Spleen (tissue), 13 donors: ENCODE data around the gene MMP23B. TPM values are rescaled to one million over a fixed set of nuclear protein-coding genes. Genes with fewer than 3 reads are reported as not detected.

Experiments used
- DNase-seq: peaks from one replicate; pipeline ENCODE4 v3.0.0-alpha.2; 2020
- H3K27ac ChIP-seq, 8 donors: fragments of 200-600 bp; sonication (generic) in 7 of 8; 1 replicate in 4 of 8; 2 replicates in 4 of 8; pipeline versions ENCODE4 v1.5.0 to v1.8.0; 2016 to 2021; ENCODE audit warnings: inconsistent platforms in 4 of 8, mild to moderate bottlenecking in 4 of 8, moderate library complexity in 1 of 8
- H3K27me3 ChIP-seq, 7 donors: fragments of 200-600 bp; sonication (generic) in 6 of 7; replicated peaks in 1 of 7; 1 replicate in 4 of 7; 2 replicates in 3 of 7; pipeline versions ENCODE4 v1.5.0 to v1.8.0; 2016 to 2021; ENCODE audit warnings: inconsistent platforms in 3 of 7, mild to moderate bottlenecking in 1 of 7
- H3K36me3 ChIP-seq, 6 donors: fragments of 200-600 bp; sonication (generic) in 5 of 6; 1 replicate in 4 of 6; 2 replicates in 2 of 6; pipeline versions ENCODE4 v1.5.0 to v1.8.0; 2016 to 2021; ENCODE audit warnings: inconsistent platforms in 2 of 6
- H3K4me1 ChIP-seq, 6 donors: fragments of 200-600 bp; sonication (generic) in 5 of 6; 1 replicate in 3 of 6; 2 replicates in 3 of 6; pipeline versions ENCODE4 v1.5.0 to v1.8.0; 2016 to 2021; ENCODE audit warnings: inconsistent platforms in 3 of 6
- H3K4me3 ChIP-seq, 8 donors: fragments of 200-600 bp; sonication (generic) in 7 of 8; 1 replicate in 4 of 8; 2 replicates in 4 of 8; pipeline versions ENCODE4 v1.5.0 to v1.8.0; 2016 to 2021; ENCODE audit warnings: inconsistent platforms in 4 of 8, mild to moderate bottlenecking in 4 of 8, moderate library complexity in 2 of 8
- H3K9me3 ChIP-seq, 8 donors: fragments of 200-600 bp; sonication (generic) in 7 of 8; 1 replicate in 4 of 8; 2 replicates in 4 of 8; pipeline versions ENCODE4 v1.5.0 to v1.8.0; 2016 to 2021; ENCODE audit warnings: inconsistent platforms in 4 of 8
- CTCF ChIP-seq, 11 experiments: fragments of 200-600 bp in 7 of 11; fragments of 450-650 bp in 4 of 11; sonication (generic) in 4 of 11; IDR thresholded peaks in 8 of 11; conservative IDR thresholded peaks in 3 of 11; 1 replicate in 7 of 11; 2 replicates in 4 of 11; pipeline versions ENCODE4 v1.4.0 to v1.8.0; 2016 to 2021; ENCODE audit warnings: antibody characterized with exemption in 11 of 11, inconsistent platforms in 4 of 11, mild to moderate bottlenecking in 1 of 11
- POLR2A ChIP-seq, 3 donors: fragments of 450-650 bp; IDR thresholded peaks; one replicate each; pipeline ENCODE4 v1.5.1; 2017; ENCODE audit warnings: antibody characterized with exemption in 3 of 3, mild to moderate bottlenecking in 1 of 3
- POLR2AphosphoS5 ChIP-seq, 3 donors: sonication (generic); formaldehyde crosslinking; IDR thresholded peaks; one replicate each; pipeline ENCODE4 v1.5.1; 2017; ENCODE audit warnings: antibody characterized with exemption in 3 of 3
- WGBS, 5 donors: extraction: QIAGEN DNeasy Blood & Tissue Kit in 3 of 5; methylation state at CpG; one replicate each; pipeline versions ENCODE4 v1.1.5 to v1.1.7; 2013 to 2018; 5-methylcytosine and 5-hydroxymethylcytosine counted together
- intact Hi-C: fragments of 100-400 bp; cut with DNase I; formaldehyde crosslinking; loops from one replicate; pipeline ENCODE4 v1.15.0; 2023; ENCODE audit warnings: low total_unique reads
- long read RNA-seq, 2 donors: transcript quantifications; one replicate each; lab custom pipeline, GENCODE V29; 2026
- polyA plus RNA-seq, 3 donors: library from polyadenylated mRNA; stranded (reverse); fragments of 200-250 nt; gene quantifications; one replicate each; pipeline ENCODE4 v1.2.1, GENCODE V29; 2013
- total RNA-seq, 7 donors: library from RNA; depleted of rRNA in 3 of 7; stranded (reverse); fragments of >200 nt in 3 of 7; fragmentation: NEBNext Ultra II Directional in 4 of 7; extraction: Animal tissue kit (Norgen Biotek cat#: 25700) in 4 of 7; gene quantifications; one replicate each; pipeline versions ENCODE4 v1.1.0 to v1.2.1, GENCODE V29; 2016 to 2021
- donor health status: healthy with polysubstance abuse.
- donor health status: DM: no; HTN: no; CAD: no; lungs with moderate emphysema.
- donor health status: DM: no; HTN: no; CAD: no.
- donor health status: Bipolar disorder and iron deficiency.
- donor health status: healthy.
- donor health status: DM: no; HTN: no; CAD: no.
- donor health status: DM: yes; HTN: yes; CAD: no.

The MMP23B gene
- 1 to 10 TPM; 1.4 to 7.3 (median 5.8) TPM for total RNA-seq
- polyA plus RNA-seq = 1 to 10 TPM; 4.2 to 9.3 (median 6.3) TPM
- long read RNA-seq, donor 1, partial matches to known transcripts = 0 of 1 reads
- long read RNA-seq, donor 1, other reads (novel, unspliced or antisense) = 0 of 1 reads
- long read RNA-seq, donor 2, partial matches to known transcripts = 0 of 3 reads
- long read RNA-seq, donor 2, other reads (novel, unspliced or antisense) = 0 of 3 reads

GRCh38 chr1:1631782-1632420, at the start of gene MMP23B:
MMP23B (plus strand) TSS chr1:1632173; CDS start chr1:1632219, 46 bp downstream.
- H3K27ac ChIP-seq = peak within 1 kb of the TSS; percentile 57 to 91 (median 84)
- TF ChIP-seq POLR2AphosphoS5 (IDR thresholded peaks at IDR 0.05) = no peak
- no peak for TF ChIP-seq CTCF (IDR thresholded peaks at IDR 0.05 in 8 of 11, conservative IDR thresholded peaks at IDR 0.05 in 3 of 11)
- TF ChIP-seq POLR2A (IDR thresholded peaks at IDR 0.05) = no peak
- peaks cover 0 to 46% (median 28%) of the 10 kb centered on the region in 6 donors for H3K4me1 ChIP-seq
- intact Hi-C loops = no loop called here
- H3K9me3 ChIP-seq = no peaks in the 10 kb centered on the region
- peak; percentile 82 for DNase-seq
- H3K27me3 ChIP-seq = peaks cover 3 to 45% (median 22%) of the 10 kb centered on the region in 7 donors
- 3 to 7% (median 4%) methylated on average over 10 to 48 of the region's 48 CpGs for WGBS, 5 donors
- H3K4me3 ChIP-seq = peak within 1 kb of the TSS in 6 of 8 donors; percentile 28 to 71 (median 46)
- peaks cover 0 to 36% (median 14%) of the 10 kb centered on the region in 6 donors for H3K36me3 ChIP-seq

DNA sequence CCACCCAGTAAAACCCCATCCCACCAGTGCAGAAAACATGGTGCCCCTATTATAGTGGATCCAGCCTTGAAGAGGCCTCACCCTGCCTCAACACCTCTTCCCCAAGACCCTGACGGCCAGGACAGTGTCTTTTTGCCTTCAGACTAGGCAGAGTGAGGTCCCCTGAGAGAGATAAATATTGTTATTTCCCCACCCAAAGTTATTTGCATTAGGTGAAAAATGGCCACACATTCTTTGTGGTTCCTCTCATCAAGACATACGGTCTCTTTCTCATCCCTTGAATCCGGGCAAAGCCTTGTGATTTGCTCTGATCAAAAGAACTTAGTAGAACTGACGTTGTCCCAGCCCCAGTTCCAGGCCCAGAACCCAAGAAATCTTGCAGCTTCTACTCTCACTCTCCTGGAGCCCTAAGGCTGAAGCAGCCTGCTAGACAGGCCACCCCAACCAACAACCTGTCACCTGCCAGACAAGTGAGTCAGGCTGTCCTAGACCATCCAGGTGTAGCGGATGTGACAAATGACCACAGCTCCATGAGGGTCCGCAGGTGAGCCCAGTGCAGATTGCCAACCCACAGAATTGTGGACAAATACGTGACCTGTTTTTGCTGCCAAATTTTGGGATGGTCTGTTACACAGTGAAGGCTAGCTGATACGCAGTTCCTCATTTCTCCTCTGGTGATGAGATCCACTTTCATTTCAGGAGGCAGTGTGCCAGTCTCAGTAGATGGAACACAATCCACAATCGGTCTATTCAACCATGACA, 49.2 kb upstream of the MMP23B start:
- no peak for TF ChIP-seq POLR2AphosphoS5 (IDR thresholded peaks at IDR 0.05)
- no peak for TF ChIP-seq POLR2A (IDR thresholded peaks at IDR 0.05)
- TF ChIP-seq CTCF (IDR thresholded peaks at IDR 0.05 in 8 of 11, conservative IDR thresholded peaks at IDR 0.05 in 3 of 11) = no peak
- Histone ChIP-seq H3K27me3 (peaks cover 0 to 63% (median 0%) of the 10 kb centered on the region in 7 donors), H3K9me3 (no peaks in the 10 kb centered on the region), H3K36me3 (no peaks in the 10 kb centered on the region), H3K4me3 (no peak overlapping the region), H3K27ac (no peak overlapping the region), H3K4me1 (no peaks in the 10 kb centered on the region)
- intact Hi-C loops = no loop called here
- DNase-seq = no peak
- WGBS, 5 donors = 72 to 81% (median 73%) methylated on average over 6 to 9 of the region's 9 CpGs

DNA sequence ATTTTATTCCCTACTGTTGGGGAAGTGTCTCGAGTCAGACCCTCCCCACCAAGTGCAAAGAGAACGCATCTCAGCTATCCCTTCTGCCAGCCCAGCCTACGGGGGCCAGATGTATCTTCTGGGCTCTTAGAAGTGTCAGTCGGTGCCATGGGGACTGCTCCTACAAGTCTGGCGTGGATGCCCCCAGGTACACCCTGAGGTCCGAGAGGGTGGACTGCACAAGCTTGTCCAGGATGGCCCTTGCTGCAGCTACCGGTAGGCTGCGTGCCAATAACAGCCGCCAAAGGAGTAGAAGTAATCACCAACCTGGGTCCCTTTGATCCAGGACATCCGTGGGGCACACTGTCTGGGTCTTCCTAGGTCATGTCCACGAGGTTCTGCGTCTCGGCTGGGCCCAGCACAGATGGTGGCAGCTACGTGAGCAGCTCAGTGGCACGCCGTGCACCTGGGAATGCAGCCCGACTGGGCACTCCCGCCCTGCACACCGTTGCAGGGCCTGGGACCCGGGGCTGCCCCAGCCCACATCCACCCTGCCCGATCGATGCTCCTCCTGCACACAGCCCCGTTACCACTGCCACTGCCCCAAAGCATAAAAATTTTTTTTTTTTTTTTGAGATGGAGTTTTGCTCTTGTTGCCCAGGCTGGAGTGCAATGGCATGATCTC, 48.5 kb upstream of the MMP23B start:
- H3K27ac ChIP-seq = no peak overlapping the region
- no peaks in the 10 kb centered on the region for H3K4me1 ChIP-seq
- peaks cover 0 to 68% (median 2%) of the 10 kb centered on the region in 7 donors for H3K27me3 ChIP-seq
- H3K9me3 ChIP-seq = no peaks in the 10 kb centered on the region
- DNase-seq = no peak
- 84 to 85% (median 84%) methylated on average over 15 to 23 of the region's 23 CpGs for WGBS, 5 donors
- intact Hi-C loops = no loop called here
- no peak overlapping the region for H3K4me3 ChIP-seq
- no peaks in the 10 kb centered on the region for H3K36me3 ChIP-seq
- TF ChIP-seq CTCF (IDR thresholded peaks at IDR 0.05 in 8 of 11, conservative IDR thresholded peaks at IDR 0.05 in 3 of 11) = no peak
- TF ChIP-seq POLR2AphosphoS5 (IDR thresholded peaks at IDR 0.05) = no peak
- no peak for TF ChIP-seq POLR2A (IDR thresholded peaks at IDR 0.05)
